SK-N-SH (cell line): ENCODE data around the gene COG8. TPM values are rescaled to one million over a fixed set of nuclear protein-coding genes. Genes with fewer than 3 reads are reported as not detected.
"Not testable (repeated sequence)": the region's sequence is repeated elsewhere in the genome, so short reads cannot be mapped to it uniquely, and the experiment has no call there.

Experiments used
- CTCF ChIA-PET: fragments of 300-600, 350-600 bp; formaldehyde crosslinking; extraction: SDS; loops from one replicate; lab custom pipeline; 2021; lab: Yijun Ruan, JAX
- POLR2A ChIA-PET: fragments of 350-600 bp; sonication (Branson Sonifier 250); formaldehyde crosslinking; extraction: SDS; loops from one replicate; lab custom pipeline; 2020; ENCODE audit warnings: antibody characterized with exemption, inconsistent platforms; lab: Yijun Ruan, JAX
- DNase-seq: peaks from one replicate; pipeline ENCODE4 v3.0.0; 2012
- H2AFZ ChIP-seq: fragments of 200-600 bp; sonication (generic); 2 replicates; pipeline ENCODE4 v1.8.1; 2016; ENCODE audit warnings: antibody characterized with exemption, mild to moderate bottlenecking, low read depth
- H3F3A ChIP-seq: fragments of 200-600 bp; sonication (generic); replicated peaks from 2 replicates; pipeline ENCODE3; 2016; ENCODE audit warnings: antibody characterized with exemption, mild to moderate bottlenecking; ENCODE audit not compliant: insufficient read depth
- H3K27ac ChIP-seq, 2 experiments: fragments of 200-500 bp in 1 of 2; fragments of 200-600 bp in 1 of 2; sonication (Bioruptor generic) in 1 of 2; sonication (generic), shearing (Covaris generic) in 1 of 2; 2 replicates each; pipeline versions ENCODE4 v1.5.1 to v1.6.1; 2014 to 2016; ENCODE audit warnings: low read depth in 2 of 2, inconsistent platforms in 1 of 2, low read length in 1 of 2, mild to moderate bottlenecking in 1 of 2, mixed read lengths in 1 of 2
- H3K27me3 ChIP-seq: fragments of 200-600 bp; sonication (generic), shearing (Covaris generic); 2 replicates; pipeline ENCODE4 v1.6.1; 2016; ENCODE audit warnings: mixed run types; ENCODE audit not compliant: insufficient read depth
- H3K36me3 ChIP-seq, 2 experiments: fragments of 200-500 bp in 1 of 2; fragments of 200-600 bp in 1 of 2; sonication (Bioruptor generic) in 1 of 2; sonication (generic) in 1 of 2; replicated peaks in 1 of 2; 2 replicates each; pipeline versions ENCODE3 to v1.5.1; 2014 to 2016; ENCODE audit warnings: low read length in 1 of 2, mild to moderate bottlenecking in 1 of 2; ENCODE audit not compliant: insufficient read depth in 2 of 2, control insufficient read depth in 1 of 2
- H3K4me1 ChIP-seq, 2 experiments: fragments of 200-500 bp in 1 of 2; fragments of 200-600 bp in 1 of 2; sonication (Bioruptor generic) in 1 of 2; sonication (generic), shearing (Covaris generic) in 1 of 2; 2 replicates each; pipeline versions ENCODE4 v1.5.1 to v1.6.1; 2014 to 2016; ENCODE audit warnings: low read depth in 1 of 2, low read length in 1 of 2, mixed run types in 1 of 2; ENCODE audit not compliant: insufficient read depth in 2 of 2, control insufficient read depth in 1 of 2
- H3K4me2 ChIP-seq: fragments of 200-600 bp; sonication (generic), shearing (Covaris generic); 2 replicates; pipeline ENCODE4 v1.6.1; 2017; ENCODE audit warnings: mixed run types
- H3K4me3 ChIP-seq, 2 experiments: fragments of 200-500 bp in 1 of 2; fragments of 200-600 bp in 1 of 2; sonication (Bioruptor generic) in 1 of 2; sonication (generic), shearing (Covaris generic) in 1 of 2; 2 replicates each; pipeline versions ENCODE4 v1.5.1 to v1.8.1; 2014 to 2016; ENCODE audit warnings: low read depth in 2 of 2, inconsistent platforms in 1 of 2, low read length in 1 of 2, mild to moderate bottlenecking in 1 of 2, mixed read lengths in 1 of 2, moderate library complexity in 1 of 2
- H3K79me2 ChIP-seq: fragments of 200-600 bp; sonication (generic); 2 replicates; pipeline ENCODE4 v1.8.1; 2017; ENCODE audit warnings: mild to moderate bottlenecking; ENCODE audit not compliant: insufficient read depth
- H3K9ac ChIP-seq: fragments of 200-600 bp; sonication (generic); 2 replicates; pipeline ENCODE4 v1.6.1; 2017; ENCODE audit warnings: mixed run types
- H3K9me2 ChIP-seq: fragments of 200-600 bp; sonication (generic); 2 replicates; pipeline ENCODE4 v1.6.1; 2017; ENCODE audit warnings: mixed run types
- H3K9me3 ChIP-seq: fragments of 200-600 bp; sonication (generic); 2 replicates; pipeline ENCODE4 v1.6.1; 2017; ENCODE audit warnings: mixed run types, mild to moderate bottlenecking, moderate library complexity
- H4K20me1 ChIP-seq: fragments of 200-600 bp; sonication (generic); 2 replicates; pipeline ENCODE4 v1.6.1; 2017; ENCODE audit warnings: mild to moderate bottlenecking, mixed run types; ENCODE audit not compliant: insufficient read depth
- CHD2 ChIP-seq: fragments of 150-350 bp; IDR thresholded peaks from 2 replicates; pipeline ENCODE4 v1.6.1; 2018; ENCODE audit warnings: low read length; ENCODE audit not compliant: partially characterized antibody
- FOXJ3 ChIP-seq: sonication (generic); formaldehyde crosslinking; IDR thresholded peaks from 2 replicates; pipeline ENCODE4 v1.5.1; 2020; ENCODE audit warnings: mild to moderate bottlenecking, missing genetic modification reagents
- GABPA ChIP-seq: IDR thresholded peaks from 2 replicates; pipeline ENCODE4 v1.4.0; 2012; ENCODE audit warnings: low read depth, mild to moderate bottlenecking
- MAX ChIP-seq: IDR thresholded peaks from 2 replicates; pipeline ENCODE4 v1.4.0; 2012; ENCODE audit warnings: low read depth
- SIN3A ChIP-seq: IDR thresholded peaks from 2 replicates; pipeline ENCODE4 v1.6.1; 2012; ENCODE audit warnings: low read depth, mild to moderate bottlenecking, low read length, moderate library complexity, borderline replicate concordance
- WGBS: methylation state at CpG from one replicate; pipeline ENCODE4 v1.1.6; 2017; ENCODE audit warnings: low lambda C conversion rate; 5-methylcytosine and 5-hydroxymethylcytosine counted together
- polyA plus RNA-seq, 3 experiments: library from polyadenylated mRNA; depleted of rRNA; stranded (reverse); fragments of >200 nt; gene quantifications; 2 replicates each; pipeline ENCODE4 v1.2.3, GENCODE V29; 2012
- TF ChIP-seq, protein P1 (sequence below): IDR thresholded peaks from 2 replicates; pipeline ENCODE4 v1.6.1; 2012; ENCODE audit warnings: mild to moderate bottlenecking, low read depth, low read length, moderate library complexity

The COG8 gene
- polyA plus RNA-seq, 1 of the 3 experiments (the other 2 are of a cell fraction) = 30.2 TPM

GRCh38 chr16:69363281-69363717, 23.9 kb upstream of the COG8 start (continued):
- TF ChIP-seq, protein P1, sequence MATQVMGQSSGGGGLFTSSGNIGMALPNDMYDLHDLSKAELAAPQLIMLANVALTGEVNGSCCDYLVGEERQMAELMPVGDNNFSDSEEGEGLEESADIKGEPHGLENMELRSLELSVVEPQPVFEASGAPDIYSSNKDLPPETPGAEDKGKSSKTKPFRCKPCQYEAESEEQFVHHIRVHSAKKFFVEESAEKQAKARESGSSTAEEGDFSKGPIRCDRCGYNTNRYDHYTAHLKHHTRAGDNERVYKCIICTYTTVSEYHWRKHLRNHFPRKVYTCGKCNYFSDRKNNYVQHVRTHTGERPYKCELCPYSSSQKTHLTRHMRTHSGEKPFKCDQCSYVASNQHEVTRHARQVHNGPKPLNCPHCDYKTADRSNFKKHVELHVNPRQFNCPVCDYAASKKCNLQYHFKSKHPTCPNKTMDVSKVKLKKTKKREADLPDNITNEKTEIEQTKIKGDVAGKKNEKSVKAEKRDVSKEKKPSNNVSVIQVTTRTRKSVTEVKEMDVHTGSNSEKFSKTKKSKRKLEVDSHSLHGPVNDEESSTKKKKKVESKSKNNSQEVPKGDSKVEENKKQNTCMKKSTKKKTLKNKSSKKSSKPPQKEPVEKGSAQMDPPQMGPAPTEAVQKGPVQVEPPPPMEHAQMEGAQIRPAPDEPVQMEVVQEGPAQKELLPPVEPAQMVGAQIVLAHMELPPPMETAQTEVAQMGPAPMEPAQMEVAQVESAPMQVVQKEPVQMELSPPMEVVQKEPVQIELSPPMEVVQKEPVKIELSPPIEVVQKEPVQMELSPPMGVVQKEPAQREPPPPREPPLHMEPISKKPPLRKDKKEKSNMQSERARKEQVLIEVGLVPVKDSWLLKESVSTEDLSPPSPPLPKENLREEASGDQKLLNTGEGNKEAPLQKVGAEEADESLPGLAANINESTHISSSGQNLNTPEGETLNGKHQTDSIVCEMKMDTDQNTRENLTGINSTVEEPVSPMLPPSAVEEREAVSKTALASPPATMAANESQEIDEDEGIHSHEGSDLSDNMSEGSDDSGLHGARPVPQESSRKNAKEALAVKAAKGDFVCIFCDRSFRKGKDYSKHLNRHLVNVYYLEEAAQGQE = no peak
- TF ChIP-seq, all 33 proteins: peak for 0

GRCh38 chr16:69360070-69360469, 20.7 kb upstream of the COG8 start:
- H3K4me3 ChIP-seq, DNase-seq, H3K9ac ChIP-seq, H3K27ac ChIP-seq, H3K9me2 ChIP-seq, H3K4me1 ChIP-seq, H4K20me1 ChIP-seq, H3K4me2 ChIP-seq, H3K27me3 ChIP-seq, H3K9me3 ChIP-seq, H3K79me2 ChIP-seq, POLR2A ChIA-PET, H2AFZ ChIP-seq, CTCF ChIA-PET: not testable (repeated sequence)
- peaks cover 16 to 20% of the 10 kb centered on the region in 2 experiments for H3K36me3 ChIP-seq
- 96% methylated on average over 9 of the region's 9 CpGs for WGBS
- peaks cover 13% of the 10 kb centered on the region for H3F3A ChIP-seq

- H3K9me3 ChIP-seq = no peaks in the 10 kb centered on the region
- WGBS = 96% methylated on average over 12 of the region's 12 CpGs
- no peak for DNase-seq
- peaks cover 12% of the 10 kb centered on the region for H3F3A ChIP-seq
- peaks cover 0 to 2% of the 10 kb centered on the region in 2 experiments; a peak in 1 of 4 replicates for H3K4me1 ChIP-seq
- H2AFZ ChIP-seq = no peak within 1 kb of the TSS
- POLR2A ChIA-PET = no interaction called here
- peaks cover 2 to 14% of the 10 kb centered on the region in 2 experiments for H3K36me3 ChIP-seq
- no peaks in the 10 kb centered on the region for H4K20me1 ChIP-seq
- no peak within 1 kb of the TSS for H3K27ac ChIP-seq
- H3K9me2 ChIP-seq = no peaks in the 10 kb centered on the region
- H3K79me2 ChIP-seq = no peaks in the 10 kb centered on the region
- CTCF ChIA-PET = interaction anchor here (2.0 kb wide), 1 partner anchor 11 kb away, joined by 6 read pairs; the partner anchor contains the start of gene NIP7
- H3K4me3 ChIP-seq = no peak within 1 kb of the TSS
- H3K27me3 ChIP-seq = no peaks in the 10 kb centered on the region
- TF ChIP-seq SIN3A (no peak), CHD2 (no peak), FOXJ3 (CRISPR knock-in tag) (no peak), GABPA (no peak), MAX (no peak)
- no peak within 1 kb of the TSS for H3K4me2 ChIP-seq
- H3K9ac ChIP-seq = no peak within 1 kb of the TSS
Observed at GRCh38 chr16:69351309-69352027, 12.1 kb upstream of the COG8 start, which contains the start of gene TMED6. TSS of gene TMED6 (minus strand) at chr16:69351786. CDS start at chr16:69351753, 33 bp downstream.
